HG03558 (cell line): ENCODE data around the gene TRAF6.
"Not testable (repeated sequence)": the region's sequence is repeated elsewhere in the genome, so short reads cannot be mapped to it uniquely, and the experiment has no call there.

Source experiments
- ATAC-seq: cut with Tn5 transposase; IDR thresholded peaks from one replicate; pipeline ENCODE4 v1.9.1; 2021; ENCODE audit warnings: moderate number of reproducible peaks; ENCODE audit not compliant: unreplicated experiment; ENCODE audit errors: extremely low read depth

The TRAF6 gene

DNA sequence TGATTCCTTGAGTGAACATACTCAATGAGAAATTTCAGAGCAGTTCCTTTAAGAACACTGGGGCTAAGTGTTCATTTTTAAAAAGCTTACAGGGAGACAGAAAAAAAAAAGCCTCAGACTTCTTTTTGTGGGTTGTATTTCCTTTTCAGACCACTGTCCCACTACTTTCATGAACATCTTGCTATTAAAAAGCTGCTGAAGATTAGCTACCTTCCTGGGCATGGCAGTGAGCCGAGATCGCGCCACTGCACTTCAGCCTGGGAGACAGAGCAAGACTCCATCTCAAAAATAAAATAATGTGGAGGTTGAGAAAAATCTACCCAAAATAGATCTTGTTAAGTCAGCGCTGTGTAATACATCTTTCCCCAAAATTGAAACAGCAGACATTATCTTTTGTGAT is 10.8 kb downstream of the TRAF6 start:
- ATAC-seq, result no peak

DNA sequence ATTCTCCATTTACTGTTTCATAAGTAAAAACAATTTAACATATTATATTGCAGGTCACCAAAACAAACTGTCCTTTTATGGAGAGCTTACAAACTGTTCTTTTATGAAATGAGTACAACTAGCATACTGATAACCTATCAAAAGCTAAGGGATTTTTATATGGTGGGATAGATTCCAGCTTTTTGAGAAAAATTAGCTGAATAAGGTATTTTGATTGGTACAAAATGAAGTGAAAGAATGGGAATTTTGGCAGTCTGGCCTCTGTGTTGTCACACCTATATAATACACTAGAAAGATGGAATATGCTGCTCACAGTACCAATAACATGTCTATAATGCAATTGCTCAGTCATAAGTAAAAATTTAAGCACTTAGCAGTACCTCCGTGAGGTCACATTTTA is 11.4 kb downstream of the TRAF6 start:
- ATAC-seq, result no peak

DNA sequence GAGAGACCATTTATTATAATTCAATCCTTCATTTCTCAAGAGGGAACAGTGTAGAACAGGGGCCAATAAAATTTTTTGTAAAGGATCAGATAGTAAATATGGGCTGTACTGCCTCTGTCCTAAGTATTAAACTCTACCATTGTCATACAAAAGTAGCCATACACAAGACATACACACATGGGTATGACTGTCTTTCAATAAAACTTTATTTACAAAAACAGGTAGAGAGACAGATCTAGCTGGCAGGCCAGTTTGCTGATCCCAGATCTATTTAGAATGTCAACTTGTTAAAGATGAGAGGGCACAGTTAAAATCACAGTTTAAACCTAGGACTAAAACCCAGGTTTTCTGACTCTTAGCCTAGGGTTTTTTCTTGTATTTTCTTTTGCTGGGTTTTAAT is 16.7 kb downstream of the TRAF6 start:
- no peak for ATAC-seq

DNA sequence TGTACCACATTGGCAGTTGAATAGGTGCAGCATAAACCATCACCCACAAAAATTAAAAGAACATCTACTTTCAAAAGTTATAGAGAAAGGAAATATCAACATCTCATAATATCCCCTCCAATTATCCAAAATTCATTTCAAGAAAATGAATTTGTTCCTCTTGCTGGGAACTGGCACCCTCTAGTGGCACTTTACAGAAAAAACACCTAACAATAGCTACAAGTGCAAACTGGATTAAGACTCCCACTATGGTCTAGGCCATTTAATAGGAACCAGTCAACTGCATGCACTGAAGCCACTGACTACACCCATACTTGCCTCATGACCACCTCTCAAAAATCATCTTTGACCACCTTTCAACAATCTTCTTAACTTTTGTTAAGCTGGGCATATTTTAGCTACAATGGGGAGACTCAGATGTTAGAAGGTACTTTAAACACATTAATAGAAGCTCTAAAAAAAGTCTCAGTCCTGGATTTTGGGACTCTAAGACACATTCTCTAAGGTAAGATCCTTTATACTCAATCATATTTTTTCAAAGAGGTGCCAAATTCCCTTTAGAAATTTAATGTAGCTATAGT is 17.3 kb downstream of the TRAF6 start:
- ATAC-seq, result no peak

DNA sequence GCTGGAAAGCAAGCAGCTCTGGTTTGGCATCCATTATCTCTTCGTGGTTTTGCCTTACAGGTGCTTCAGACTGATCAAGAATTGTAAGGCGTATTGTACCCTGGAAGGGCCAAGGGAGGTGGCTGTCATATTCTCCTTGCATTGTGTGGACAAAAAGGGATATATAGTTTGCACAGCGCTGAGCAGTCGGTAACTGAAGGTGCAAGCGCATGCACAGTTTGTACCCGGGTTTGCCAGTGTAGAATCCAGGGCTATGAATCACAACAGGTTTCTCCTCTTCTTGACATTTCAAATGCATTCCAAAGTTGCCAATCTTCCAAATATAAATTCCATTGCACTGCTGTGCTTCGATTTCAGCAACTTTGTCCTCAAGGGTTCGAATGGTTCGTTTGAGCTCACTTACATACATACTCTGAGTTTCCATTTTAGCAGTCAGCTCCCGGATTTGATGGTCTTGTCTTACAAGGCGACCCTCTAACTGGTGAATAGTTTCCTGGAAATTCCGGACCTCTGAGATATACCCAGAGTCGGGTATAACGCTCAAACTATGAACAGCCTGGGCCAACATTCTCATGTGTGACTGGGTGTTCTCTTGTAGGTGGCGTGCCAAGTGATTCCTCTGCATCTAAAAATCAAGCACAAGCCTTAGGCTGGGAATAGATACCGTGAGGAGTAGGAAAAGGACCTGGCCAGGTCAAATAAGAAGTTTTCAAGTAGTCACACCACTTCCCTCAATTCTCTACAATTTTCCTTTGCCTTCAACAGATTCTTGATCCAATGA is 19.9 kb downstream of the TRAF6 start:
- ATAC-seq, result no peak

DNA sequence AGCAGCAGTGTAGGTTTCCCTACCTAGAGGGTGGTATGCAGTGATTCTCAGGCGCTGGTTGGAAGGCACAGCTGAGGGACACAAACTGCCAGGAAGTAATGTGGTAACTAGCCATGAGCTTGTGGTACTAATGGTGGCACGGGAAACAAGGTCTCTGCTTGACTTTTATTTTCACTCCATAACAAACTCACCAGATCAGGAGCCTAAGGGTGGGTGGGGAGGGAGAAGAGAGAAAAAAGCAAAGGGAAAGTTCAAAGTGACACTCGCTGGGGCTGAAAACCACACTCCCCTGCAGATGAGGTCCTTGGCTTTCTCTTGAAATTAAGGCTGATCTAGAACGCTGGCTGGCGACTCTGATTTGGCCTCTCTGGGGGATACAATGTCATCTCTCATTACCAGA is 22.0 kb downstream of the TRAF6 start:
- no peak for ATAC-seq

DNA sequence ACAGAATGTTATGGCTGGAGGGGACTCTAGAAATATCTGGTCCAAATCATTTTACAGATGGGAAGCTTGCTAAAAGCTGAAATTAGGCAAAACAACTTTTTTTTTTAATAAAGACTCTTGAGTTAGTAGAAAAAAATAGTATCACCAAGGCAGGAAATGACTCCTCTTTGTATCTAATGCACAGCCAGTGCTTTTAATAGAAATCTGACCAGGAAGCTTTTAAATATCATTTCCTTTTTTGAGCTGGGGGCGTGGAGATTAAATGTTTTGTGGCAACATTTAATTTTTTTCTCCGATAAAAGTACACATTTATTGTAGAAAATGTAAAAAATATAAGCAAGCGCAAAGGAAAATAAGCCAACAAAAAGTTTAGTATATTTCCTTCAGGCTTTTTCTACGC is 22.5 kb downstream of the TRAF6 start:
- ATAC-seq, result no peak

DNA sequence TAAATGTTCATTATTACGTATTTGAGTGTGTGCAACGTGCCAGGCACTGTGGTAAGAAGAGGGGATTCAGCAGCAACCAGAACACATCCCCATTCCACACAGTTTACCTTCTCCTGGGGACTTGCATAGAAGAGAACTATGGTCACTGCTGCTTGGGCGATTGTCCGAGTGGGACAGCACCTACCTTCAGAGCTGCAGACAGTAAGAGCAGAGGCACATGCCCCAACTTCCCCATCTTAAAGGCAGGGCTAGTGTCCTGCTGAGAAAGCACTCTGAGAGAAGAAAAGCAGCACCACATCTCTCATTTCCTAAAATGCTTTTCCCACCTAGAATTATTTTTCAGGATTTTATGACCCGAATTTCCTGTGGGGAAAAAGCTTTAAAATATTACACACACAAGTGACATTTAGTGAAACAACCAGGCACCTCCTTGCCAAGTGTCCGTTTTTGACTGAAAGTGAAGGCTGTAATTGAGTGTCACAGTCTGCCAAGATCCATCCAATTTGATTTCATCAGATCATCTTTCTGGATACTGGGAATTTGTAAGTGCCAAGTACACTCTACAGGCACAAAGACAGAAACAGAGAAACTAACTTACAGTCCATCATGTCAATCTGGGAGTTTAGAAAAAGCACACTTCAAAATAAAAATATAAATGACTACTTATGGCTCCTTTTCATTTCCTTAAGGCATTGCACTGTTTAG is 24.6 kb downstream of the TRAF6 start:
- no peak for ATAC-seq

DNA sequence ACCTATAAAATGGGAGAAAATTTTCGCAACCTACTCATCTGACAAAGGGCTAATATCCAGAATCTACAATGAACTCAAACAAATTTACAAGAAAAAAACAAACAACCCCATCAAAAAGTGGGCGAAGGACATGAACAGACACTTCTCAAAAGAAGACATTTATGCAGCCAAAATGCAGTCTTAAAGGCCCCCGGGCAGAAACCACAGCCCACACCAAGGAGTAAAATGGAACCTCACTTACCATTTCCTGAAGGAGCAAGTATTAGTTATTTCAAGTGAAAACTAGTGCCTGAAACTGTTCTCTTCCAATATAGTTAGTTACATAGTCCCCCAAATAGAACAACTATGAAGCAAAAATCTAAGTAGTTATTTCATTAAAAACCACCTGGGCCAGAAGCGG is 27.0 kb downstream of the TRAF6 start:
- ATAC-seq, result not testable (repeated sequence)

DNA sequence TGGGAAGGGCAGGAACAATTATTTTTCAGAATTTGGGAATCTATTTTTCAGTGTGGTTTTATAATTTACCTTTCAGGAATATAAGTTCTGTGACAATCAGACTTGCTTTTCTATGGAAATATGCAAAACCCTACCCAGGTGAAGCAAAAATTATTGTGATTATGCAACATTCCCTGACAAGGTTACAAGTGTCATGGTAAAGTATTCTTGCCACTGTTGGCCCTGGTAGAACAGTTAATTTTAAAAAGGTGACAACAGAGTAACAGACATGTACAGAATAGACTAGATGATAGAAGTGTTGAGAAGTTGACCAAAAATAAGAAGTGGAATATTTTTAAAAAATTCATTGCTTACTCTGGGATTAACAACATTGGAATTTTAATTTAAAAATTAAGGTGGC is 29.2 kb downstream of the TRAF6 start:
- ATAC-seq, result no peak

DNA sequence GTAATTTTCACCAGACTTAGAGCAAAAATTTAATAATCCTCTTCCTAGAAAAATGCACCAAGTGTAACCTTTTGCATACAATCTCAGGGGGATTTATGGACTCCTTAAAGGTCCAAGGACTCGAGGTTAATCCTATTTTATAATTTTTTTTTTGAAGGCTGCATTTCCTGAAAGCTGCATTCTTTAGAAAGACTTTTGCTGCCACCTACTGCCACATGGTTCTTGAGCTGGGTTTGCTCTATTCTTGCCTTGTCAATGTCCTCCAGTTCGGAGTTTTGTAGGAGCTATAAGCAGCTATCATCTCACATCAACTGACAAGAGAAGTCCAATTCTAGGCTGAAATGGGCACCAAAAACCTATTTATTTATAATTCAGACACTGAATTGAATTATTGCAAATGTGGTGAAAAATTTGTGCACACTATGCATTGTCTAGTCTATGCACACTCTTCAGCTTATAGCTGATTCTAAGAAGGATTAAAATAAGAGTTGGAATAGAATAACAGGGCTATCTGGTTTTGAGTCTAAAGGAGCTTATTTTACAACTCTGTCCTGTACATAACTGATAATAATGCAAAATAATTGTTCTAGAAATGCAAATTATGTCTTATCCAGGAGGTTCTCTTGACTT is 31.3 kb downstream of the TRAF6 start:
- no peak for ATAC-seq

DNA sequence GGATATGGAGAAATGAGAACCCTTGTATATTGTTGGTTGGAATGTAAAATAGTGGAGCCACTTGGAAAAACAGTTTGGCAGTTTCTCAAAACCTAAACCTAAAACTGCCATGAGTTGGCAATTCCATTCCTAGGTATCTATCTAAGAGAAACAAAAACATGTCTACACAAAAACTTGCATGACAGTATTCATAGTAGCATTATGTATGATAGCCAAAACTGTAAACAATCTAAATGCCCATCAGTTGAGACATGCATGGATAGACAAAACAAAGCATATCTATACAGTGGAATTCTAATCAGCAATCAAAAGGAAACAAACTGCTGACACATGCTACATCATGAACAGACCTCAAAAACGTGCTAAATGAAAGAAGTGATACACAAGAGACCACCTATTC is 34.9 kb downstream of the TRAF6 start:
- no peak for ATAC-seq

DNA sequence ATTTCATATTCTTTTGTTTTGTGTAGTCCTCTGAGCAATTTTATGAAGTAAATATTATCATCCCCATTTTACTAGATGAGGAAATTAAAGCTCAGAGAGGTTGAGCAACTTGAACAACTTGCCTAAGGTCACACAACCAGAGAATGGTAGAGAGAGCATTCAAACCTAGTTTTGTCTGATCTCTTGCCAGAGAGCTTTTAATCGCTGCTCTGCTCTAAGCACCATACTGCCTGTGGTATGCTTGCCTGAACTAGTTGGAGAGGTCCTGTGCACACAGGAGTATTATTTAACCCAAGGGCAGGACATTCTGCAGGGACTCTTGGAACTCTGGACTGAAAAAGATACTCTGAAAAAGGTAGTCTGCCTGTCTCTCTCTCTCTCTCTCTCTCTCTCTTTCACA is 38.5 kb downstream of the TRAF6 start:
- ATAC-seq, result no peak

DNA sequence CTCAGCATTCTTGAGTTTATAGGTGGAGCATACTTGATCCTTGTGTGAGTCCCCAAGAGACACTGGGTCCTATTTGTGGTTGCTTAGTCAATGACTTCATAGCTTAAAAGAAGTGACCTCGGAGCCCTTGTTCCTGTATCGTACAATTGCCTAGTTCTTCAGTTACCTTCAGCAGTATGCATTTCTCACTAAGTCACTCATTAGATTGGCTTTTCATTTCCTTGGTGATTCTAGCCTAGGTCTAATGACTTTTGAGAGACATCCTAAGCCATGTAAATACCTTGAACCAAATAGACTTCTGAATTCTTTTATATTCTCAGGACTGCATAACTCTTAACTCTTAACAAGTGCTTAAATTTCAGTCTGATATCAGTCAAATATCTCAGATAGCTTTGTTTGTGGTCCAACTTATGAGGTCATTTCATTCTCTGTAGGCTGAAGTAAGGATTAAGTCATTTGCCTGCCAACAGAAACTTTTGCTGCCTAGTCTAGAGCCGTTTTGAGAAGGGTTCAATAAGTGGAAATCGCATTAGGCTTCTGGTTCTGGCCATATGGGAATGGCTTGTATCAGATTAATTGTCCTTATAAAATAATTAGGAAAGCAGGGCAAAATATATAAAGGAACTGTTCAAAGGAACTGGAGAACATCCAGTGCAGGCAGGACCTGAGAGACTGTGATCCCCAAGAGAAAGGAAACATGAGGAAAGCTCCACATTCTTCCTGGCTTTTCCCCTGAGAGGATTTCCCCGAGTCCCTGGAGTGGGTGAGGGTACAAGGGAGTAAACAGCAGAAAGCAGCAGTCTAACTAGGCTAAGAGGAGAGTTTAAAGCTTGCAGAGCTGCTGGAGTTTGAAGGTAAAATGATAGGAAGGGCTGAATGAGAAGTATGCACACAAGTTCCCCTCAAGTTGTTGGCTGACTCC is 39.9 kb downstream of the TRAF6 start:
- ATAC-seq, result no peak

DNA sequence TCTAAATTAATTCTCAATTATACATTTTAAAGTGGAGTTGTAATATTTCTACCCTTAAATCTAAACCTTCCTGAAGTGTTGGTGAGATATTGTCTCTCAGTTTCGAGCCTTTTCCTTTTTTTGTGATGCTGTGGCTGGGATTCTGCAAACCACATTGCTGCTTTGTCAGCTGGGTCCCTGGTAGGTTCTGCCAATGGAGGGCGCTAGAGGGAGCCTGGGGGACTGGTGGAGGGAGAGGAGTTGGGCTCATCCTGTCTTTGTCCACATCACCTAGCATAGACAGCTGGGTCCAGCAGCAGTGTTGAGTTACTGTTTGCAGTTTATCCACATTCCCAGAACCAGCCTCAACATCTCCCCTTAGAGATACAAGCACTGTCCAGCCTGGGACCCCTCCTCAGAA is 41.0 kb downstream of the TRAF6 start:
- no peak for ATAC-seq

DNA sequence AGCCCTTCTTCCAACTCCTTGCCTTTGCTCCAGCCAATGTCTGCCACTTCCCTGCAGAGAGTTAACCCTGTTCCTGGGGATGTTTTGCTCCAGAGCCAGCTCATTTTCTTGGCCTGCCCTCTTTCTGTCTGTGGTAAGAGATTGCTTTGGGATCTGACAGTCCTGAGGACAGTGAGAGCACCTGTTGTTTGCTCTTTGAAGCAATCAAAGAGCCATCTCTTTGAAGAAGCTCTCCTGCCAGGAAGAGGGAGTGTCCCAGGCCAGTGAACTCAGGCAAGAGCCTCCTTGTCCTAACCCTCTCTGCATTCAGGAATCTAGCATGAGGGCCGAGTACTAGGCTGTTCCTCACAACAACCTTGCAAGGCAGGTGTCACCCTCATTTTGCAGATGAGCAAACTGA is 42.2 kb downstream of the TRAF6 start:
- ATAC-seq, result no peak

DNA sequence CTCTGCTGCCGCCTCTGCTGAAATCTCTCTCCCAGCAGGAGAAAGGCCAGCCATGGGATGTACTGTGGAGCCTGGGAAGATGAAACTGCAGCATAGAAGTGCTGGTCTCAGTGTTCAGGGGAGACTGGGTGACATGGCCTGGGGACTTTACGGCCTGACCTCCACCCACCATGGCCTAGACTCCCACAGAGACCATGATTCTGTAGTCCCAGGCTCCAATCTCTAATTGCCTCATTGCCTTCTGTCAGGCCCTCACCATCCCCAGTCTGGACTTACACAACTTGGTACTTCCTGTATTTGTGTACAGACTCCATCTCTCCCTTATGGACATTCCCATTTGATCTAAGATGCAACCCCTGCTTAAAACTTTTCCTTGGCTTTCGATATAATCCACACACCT is 43.1 kb downstream of the TRAF6 start:
- ATAC-seq, result no peak

DNA sequence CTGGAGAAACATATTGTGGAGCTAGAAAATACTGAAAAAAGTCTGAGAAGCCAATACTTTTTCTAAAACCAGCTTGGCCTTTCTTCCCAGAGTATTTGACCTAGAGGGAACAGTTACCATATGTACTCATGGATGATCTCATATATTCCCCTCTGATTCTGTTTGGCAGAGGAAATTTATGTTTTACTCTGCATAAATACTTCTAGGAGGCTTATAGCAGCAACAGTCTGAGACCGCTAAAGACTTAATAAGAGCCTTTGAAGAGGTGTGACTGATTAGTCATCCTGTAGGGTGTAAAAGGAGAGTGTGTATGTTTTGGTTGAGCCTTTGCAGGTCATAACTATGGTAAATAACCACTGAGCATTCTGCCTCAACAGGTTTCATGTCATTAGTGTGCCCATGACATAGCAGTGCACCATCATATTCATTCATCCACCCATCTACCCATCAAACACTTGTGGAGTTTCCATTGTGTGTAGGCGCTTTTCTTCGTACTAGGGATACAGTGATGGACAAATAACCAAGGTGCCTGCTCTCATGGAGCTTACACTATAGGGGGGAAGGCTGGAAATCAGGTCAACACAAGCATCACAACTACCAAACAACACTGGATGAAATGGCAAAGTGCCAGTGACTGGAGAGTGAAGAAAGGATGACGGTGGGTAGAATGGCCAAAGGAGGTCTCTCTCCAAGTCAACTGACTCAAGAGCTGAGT is 44.5 kb downstream of the TRAF6 start:
- ATAC-seq, result no peak

DNA sequence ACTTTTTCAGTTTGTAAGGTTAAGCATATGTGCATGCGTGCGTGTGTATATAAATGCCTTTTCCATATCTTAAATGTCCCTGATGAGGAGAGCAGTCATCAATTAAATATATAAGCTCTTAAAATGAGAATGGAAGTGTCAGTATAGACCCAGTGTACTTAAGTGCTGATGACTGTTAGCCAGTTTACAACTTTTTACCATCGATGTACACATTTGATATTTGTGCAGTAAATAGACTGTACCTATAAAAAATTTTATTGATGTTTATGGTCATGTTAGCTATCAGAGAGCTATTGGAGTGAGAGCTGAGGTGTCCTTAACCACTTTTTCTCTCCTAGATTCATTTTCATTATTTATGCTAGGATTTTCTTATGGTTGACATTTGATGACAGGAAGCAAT is 45.4 kb downstream of the TRAF6 start:
- no peak for ATAC-seq

DNA sequence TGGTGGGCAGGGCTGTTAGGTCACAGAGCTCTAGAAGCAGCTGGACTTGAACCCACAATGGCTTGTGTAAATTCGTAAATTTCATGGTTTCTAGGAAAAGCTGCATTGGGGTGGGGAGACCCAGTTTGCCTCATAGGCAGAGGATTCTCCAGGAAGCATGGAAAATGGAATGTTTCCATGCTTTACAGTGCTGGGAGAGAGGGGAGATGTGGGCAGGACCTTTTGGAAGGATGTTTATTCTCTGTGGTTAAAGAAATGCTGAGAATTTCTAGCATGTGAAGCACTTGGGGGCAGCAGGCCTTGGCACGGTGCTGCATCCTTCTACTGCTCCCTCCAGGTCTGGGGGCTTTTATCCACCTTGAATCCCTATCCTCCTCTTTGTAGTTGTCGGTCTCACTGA is 46.3 kb downstream of the TRAF6 start:
- no peak for ATAC-seq
